Activated T-cell treated with anti-CD3 and anti-CD28 coated beads, Interleukin-2, amount 50 U/mL, for 24 hours (primary cell): ENCODE data around the gene SBF1.
A peak's percentile ranks its signal among the peaks of the same experiment; 100 is the strongest.

Experiments used
- DNase-seq: peaks from one replicate; pipeline ENCODE4 v3.0.0-alpha.2; 2020
- H3K27ac Mint-ChIP-seq: 2 replicates; pipeline ENCODE4 v1.8.0; 2020; ENCODE audit warnings: mild to moderate bottlenecking, mixed read lengths
- H3K27me3 Mint-ChIP-seq: 2 replicates; pipeline ENCODE4 v1.8.0; 2020; ENCODE audit warnings: mixed read lengths
- H3K36me3 Mint-ChIP-seq: 2 replicates; pipeline ENCODE4 v1.8.0; 2020; ENCODE audit warnings: low read depth, mixed read lengths
- H3K4me1 Mint-ChIP-seq: 2 replicates; pipeline ENCODE4 v1.8.0; 2020; ENCODE audit warnings: low read depth, mixed read lengths
- H3K4me3 Mint-ChIP-seq: 2 replicates; pipeline ENCODE4 v1.8.0; 2020; ENCODE audit warnings: mild to moderate bottlenecking, moderate library complexity, mixed read lengths
- H3K9me3 Mint-ChIP-seq: 2 replicates; pipeline ENCODE4 v1.8.0; 2020; ENCODE audit warnings: mixed read lengths

SBF1 gene

GRCh38 chr22:50516891-50517290 lies 42.1 kb upstream of the SBF1 start:
- no peaks in the 10 kb centered on the region for H3K27me3 Mint-ChIP-seq

GRCh38 chr22:50516068-50516467 lies 41.2 kb upstream of the SBF1 start:
- Mint-ChIP-seq H3K27ac (no peak overlapping the region), H3K4me1 (peaks cover 24% of the 10 kb centered on the region), H3K36me3 (peaks cover 90% of the 10 kb centered on the region), H3K4me3 (no peak overlapping the region), H3K9me3 (no peaks in the 10 kb centered on the region), H3K27me3 (no peaks in the 10 kb centered on the region)
- no peak for DNase-seq

More at GRCh38 chr22:50516891-50517290, 42.1 kb upstream of the SBF1 start:
- H3K27ac Mint-ChIP-seq = no peak overlapping the region
- no peak for DNase-seq
- H3K36me3 Mint-ChIP-seq = peaks cover 94% of the 10 kb centered on the region
- H3K4me3 Mint-ChIP-seq = no peak overlapping the region
- no peaks in the 10 kb centered on the region for H3K9me3 Mint-ChIP-seq
- H3K4me1 Mint-ChIP-seq = peaks cover 24% of the 10 kb centered on the region

- DNase-seq = no peak
- Mint-ChIP-seq H3K4me3 (no peak overlapping the region), H3K4me1 (peaks cover 36% of the 10 kb centered on the region), H3K36me3 (peaks cover 84% of the 10 kb centered on the region), H3K27me3 (no peaks in the 10 kb centered on the region), H3K9me3 (no peaks in the 10 kb centered on the region), H3K27ac (no peak overlapping the region)
Observed at GRCh38 chr22:50513175-50513574, 38.3 kb upstream of the SBF1 start.

GRCh38 chr22:50508897-50509296 lies 34.1 kb upstream of the SBF1 start:
- H3K27ac Mint-ChIP-seq = peak overlapping the region; percentile 98
- H3K4me3 Mint-ChIP-seq = peak overlapping the region; percentile 93
- H3K27me3 Mint-ChIP-seq = no peaks in the 10 kb centered on the region

DNA sequence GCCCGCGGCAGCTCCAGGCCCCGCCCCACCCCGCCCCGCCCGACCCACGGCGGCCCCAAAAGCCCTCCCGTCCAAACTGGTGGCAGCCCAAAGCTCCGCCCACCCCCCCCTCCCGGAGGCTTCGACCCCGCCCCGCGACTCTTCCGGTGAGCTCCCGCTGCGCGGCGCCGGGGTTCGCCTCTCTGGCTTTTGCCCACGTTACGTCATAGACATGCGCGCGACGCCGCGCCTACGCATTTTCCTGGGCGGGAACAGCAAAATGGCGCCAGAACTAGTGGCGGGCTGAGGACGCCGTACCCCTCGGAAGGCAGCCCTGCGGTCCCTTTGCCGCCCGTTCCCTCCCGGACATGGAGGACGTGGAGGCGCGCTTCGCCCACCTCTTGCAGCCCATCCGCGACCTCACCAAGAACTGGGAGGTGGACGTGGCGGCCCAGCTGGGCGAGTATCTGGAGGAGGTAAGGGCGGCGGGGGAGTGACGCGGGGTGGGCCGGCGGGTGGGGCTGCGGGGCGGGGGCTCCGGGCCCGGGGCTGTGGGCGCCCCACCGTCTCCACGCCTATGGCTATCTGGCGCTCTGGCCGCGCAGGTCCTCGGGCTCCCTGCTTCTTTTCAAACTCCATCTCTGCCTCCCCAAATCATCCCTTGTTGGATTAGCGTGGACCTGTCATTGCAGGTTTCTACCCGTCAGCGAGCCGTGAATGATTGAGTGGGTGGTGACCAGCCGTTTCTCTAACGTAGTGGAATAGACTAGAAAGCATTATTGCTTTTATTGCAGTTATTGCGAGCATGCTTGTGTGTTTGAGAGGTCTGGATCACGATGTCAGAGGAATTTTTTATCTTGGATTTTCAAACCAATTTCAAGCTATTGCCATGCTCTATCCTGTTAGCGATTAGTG lies 33.4 kb upstream of the SBF1 start, which contains the start of gene NCAPH2:
Gene NCAPH2 (plus strand): TSS at position 234 of the 894 bp plus-strand sequence. CDS start 114 bp downstream, at position 348.
- Mint-ChIP-seq H3K27ac (peak within 1 kb of the TSS; percentile 98), H3K4me3 (peak within 1 kb of the TSS; percentile 98), H3K9me3 (no peaks in the 10 kb centered on the region), H3K36me3 (peaks cover 62% of the 10 kb centered on the region), H3K27me3 (no peaks in the 10 kb centered on the region), H3K4me1 (peaks cover 24% of the 10 kb centered on the region)
- peak; percentile 100 for DNase-seq

More at GRCh38 chr22:50508897-50509296, 34.1 kb upstream of the SBF1 start:
- peaks cover 65% of the 10 kb centered on the region for H3K36me3 Mint-ChIP-seq
- no peaks in the 10 kb centered on the region for H3K9me3 Mint-ChIP-seq
- peaks cover 26% of the 10 kb centered on the region for H3K4me1 Mint-ChIP-seq
- DNase-seq = no peak

DNA sequence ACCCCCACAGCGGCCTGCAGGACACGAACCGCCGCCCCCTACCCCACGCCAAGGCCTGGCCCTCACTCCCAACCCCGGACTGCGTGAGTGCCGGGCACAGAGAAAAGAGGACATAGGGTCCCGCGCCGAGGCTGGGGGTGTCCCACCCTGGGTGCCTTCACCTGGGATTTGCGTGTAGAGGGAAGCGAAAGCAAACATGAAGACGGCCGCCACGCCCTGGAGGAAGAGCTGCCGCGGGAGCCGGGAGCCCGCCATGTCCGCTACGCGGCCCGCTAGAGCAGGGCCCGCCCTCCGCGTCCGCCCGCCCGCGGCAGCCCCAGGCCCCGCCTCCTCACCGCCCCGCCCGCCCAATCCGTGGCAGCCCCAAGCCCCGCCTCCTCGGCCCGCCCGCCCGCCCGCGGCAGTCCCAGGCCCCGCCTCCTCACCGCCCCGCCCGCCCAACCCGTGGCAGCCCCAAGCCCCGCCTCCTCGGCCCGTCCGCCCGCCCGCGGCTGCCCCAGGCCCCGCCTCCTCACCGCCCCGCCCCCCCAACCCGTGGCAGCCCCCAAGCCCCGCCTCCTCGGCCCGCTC lies 32.7 kb upstream of the SBF1 start, which contains the start of gene LMF2:
Gene LMF2 (minus strand): TSS at position 282 of the 570 bp plus-strand sequence. CDS start 27 bp downstream, at position 255.
- Mint-ChIP-seq H3K27ac (peak within 1 kb of the TSS; percentile 98), H3K27me3 (no peaks in the 10 kb centered on the region), H3K4me1 (peaks cover 20% of the 10 kb centered on the region), H3K9me3 (no peaks in the 10 kb centered on the region), H3K4me3 (peak within 1 kb of the TSS; percentile 98), H3K36me3 (peaks cover 61% of the 10 kb centered on the region)
- DNase-seq = peak; percentile 98

- peak overlapping the region; percentile 98 for H3K4me3 Mint-ChIP-seq
- peak overlapping the region; percentile 97 for H3K27ac Mint-ChIP-seq
- no peak for DNase-seq
- peaks cover 14% of the 10 kb centered on the region for H3K4me1 Mint-ChIP-seq
- H3K36me3 Mint-ChIP-seq = peaks cover 60% of the 10 kb centered on the region
- no peaks in the 10 kb centered on the region for H3K9me3 Mint-ChIP-seq
- no peaks in the 10 kb centered on the region for H3K27me3 Mint-ChIP-seq
Observed at GRCh38 chr22:50506611-50507420, 32.0 kb upstream of the SBF1 start.

DNA sequence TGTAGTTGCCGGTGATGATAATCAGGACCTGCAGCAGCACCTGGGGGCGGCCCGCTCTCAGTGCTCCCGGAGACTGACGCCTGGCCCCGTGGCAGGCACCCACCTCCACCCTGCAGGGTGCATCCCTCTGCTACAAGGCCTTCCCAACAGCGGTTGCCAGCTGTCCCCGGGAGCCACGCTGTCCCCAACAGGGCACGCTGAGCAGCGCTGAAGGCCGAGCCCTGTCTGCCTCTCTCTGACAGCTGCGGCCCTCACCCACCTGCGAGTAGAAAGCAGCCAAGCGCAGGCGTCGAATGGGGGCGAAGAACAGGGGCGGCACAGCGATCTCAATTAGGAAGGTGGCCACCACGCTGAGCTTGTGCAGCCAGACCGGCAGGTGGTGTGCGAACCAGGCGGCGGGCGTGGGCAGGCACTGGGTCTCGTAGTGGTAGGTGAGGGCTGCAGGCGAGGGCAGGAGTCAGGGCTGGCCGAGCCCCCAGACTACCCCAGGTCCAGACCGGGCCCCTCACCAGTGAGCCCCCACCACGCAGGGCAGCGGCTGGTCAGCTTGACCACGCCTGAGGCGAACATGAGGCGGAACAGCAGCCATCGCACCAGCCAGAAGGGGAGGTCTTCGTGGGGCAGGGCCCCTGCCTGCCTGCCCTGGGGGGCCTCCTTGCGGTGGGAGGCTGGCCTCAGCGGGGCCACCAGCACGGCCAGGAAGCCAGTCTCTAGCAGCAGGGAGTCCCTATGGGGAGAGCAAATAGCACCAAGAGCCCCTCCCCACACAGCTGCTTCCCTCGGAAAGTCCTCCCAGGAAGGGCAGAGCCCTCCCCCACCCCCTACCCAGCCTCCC lies 31.2 kb upstream of the SBF1 start:
- H3K27me3 Mint-ChIP-seq = no peaks in the 10 kb centered on the region
- peak overlapping the region; percentile 98 for H3K4me3 Mint-ChIP-seq
- peaks cover 14% of the 10 kb centered on the region for H3K4me1 Mint-ChIP-seq
- no peak for DNase-seq
- H3K9me3 Mint-ChIP-seq = no peaks in the 10 kb centered on the region
- peaks cover 57% of the 10 kb centered on the region for H3K36me3 Mint-ChIP-seq
- H3K27ac Mint-ChIP-seq = peak overlapping the region; percentile 37

DNA sequence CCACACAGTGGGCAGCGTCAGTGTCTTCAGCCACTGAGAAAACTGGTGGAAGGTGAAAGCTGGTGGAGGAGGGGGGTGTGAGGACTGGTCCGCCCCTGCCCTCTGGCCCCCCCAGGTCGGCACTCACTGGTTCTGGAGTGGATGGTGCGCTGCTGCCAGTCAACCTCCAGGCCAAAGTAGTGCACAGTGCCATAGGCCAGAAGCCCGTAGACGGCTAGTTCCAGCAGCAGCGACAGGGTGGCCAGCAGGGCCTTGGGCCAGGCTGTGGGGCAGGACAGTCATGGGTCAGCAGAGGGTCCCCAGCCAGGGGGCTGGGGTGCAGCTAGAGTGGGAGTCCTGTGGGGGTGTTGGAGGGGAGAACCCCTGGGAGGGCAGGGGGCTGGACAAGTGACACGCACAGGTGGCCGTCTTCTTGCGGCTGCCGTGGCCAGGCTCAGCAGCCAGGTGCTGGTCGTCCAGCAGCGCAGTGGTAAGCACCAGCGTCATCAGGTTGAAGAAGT lies 30.5 kb upstream of the SBF1 start:
- Mint-ChIP-seq H3K27me3 (no peaks in the 10 kb centered on the region), H3K27ac (no peak overlapping the region), H3K9me3 (no peaks in the 10 kb centered on the region), H3K36me3 (peaks cover 52% of the 10 kb centered on the region), H3K4me1 (peaks cover 14% of the 10 kb centered on the region), H3K4me3 (peak overlapping the region; percentile 98)
- no peak for DNase-seq

GRCh38 chr22:50504369-50505211 lies 29.8 kb upstream of the SBF1 start:
- Mint-ChIP-seq H3K27me3 (no peaks in the 10 kb centered on the region), H3K9me3 (no peaks in the 10 kb centered on the region), H3K4me3 (no peak overlapping the region), H3K36me3 (peaks cover 46% of the 10 kb centered on the region), H3K4me1 (peaks cover 11% of the 10 kb centered on the region), H3K27ac (no peak overlapping the region)
- DNase-seq = no peak

- peaks cover 36% of the 10 kb centered on the region for H3K36me3 Mint-ChIP-seq
- H3K4me1 Mint-ChIP-seq = peaks cover 4% of the 10 kb centered on the region
- H3K9me3 Mint-ChIP-seq = no peaks in the 10 kb centered on the region
- H3K27ac Mint-ChIP-seq = no peak overlapping the region
- H3K4me3 Mint-ChIP-seq = no peak overlapping the region
- DNase-seq = no peak
- no peaks in the 10 kb centered on the region for H3K27me3 Mint-ChIP-seq
Observed at GRCh38 chr22:50503475-50504145, 28.8 kb upstream of the SBF1 start.

GRCh38 chr22:50502628-50503474 lies 28.0 kb upstream of the SBF1 start:
- H3K4me1 Mint-ChIP-seq = peaks cover 7% of the 10 kb centered on the region
- H3K4me3 Mint-ChIP-seq = no peak overlapping the region
- DNase-seq = no peak
- no peaks in the 10 kb centered on the region for H3K9me3 Mint-ChIP-seq
- H3K27me3 Mint-ChIP-seq = no peaks in the 10 kb centered on the region
- peaks cover 32% of the 10 kb centered on the region for H3K36me3 Mint-ChIP-seq
- H3K27ac Mint-ChIP-seq = no peak overlapping the region
